ENCODE data around the gene ATF6.

DNA sequence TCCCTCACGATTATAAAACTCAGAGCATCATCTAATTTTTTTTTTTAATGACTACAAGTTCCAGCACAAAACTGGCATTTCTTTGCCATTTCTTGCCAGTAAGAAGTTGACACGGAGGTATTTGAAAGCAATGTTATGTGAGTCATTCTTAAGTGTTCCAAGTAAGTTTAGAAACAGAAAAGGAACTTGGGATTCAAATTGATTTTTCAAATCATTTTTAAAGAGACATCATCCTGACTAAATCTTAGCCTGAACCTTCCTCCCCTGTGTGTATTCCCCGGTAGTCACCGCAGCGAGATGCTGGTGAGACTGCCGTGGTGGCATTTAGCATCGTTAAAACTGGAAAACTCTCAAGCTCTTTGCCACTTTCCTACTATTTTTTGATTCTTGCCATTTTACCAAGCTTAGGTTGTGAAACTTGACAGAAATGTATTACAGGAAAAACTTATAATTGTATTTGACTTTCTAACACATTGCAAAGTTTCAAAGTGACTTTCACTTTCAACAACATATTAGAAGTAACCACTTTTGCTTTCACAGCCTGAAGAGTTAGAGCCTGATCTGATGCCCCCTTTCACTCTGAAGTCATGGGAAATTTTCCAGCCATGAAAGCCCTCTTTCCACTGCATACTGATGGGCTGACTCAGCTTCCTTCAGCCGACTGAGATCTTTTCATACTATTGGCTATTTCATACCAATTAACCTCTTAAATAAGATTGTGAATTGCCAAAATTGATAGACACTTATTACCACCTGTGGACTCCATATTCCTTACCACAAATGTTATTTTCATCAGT is 196.2 kb downstream of the ATF6 start:
- TF ChIP-seq, protein P1, sequence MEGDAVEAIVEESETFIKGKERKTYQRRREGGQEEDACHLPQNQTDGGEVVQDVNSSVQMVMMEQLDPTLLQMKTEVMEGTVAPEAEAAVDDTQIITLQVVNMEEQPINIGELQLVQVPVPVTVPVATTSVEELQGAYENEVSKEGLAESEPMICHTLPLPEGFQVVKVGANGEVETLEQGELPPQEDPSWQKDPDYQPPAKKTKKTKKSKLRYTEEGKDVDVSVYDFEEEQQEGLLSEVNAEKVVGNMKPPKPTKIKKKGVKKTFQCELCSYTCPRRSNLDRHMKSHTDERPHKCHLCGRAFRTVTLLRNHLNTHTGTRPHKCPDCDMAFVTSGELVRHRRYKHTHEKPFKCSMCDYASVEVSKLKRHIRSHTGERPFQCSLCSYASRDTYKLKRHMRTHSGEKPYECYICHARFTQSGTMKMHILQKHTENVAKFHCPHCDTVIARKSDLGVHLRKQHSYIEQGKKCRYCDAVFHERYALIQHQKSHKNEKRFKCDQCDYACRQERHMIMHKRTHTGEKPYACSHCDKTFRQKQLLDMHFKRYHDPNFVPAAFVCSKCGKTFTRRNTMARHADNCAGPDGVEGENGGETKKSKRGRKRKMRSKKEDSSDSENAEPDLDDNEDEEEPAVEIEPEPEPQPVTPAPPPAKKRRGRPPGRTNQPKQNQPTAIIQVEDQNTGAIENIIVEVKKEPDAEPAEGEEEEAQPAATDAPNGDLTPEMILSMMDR (IDR thresholded peaks at IDR 0.05; ENCODE audit: extremely low read depth in 1 of 2, insufficient read depth in 1 of 2, low read depth in 1 of 2, low read length in 2 of 2): no peak
- TF ChIP-seq MYC (IDR thresholded peaks at IDR 0.05; ENCODE audit: low read depth, low read length): no peak
- peak; percentile 33 for TF ChIP-seq POLR2AphosphoS5 (IDR thresholded peaks at IDR 0.05; ENCODE audit: insufficient read depth, low read depth, low read length)
- TF ChIP-seq POLR2A (IDR thresholded peaks at IDR 0.05; ENCODE audit: low read depth, low read length): no peak
- no peak for TF ChIP-seq EZH2 (IDR thresholded peaks at IDR 0.05; ENCODE audit: borderline replicate concordance, low read depth, low read length, severe bottlenecking)
- TF ChIP-seq, protein P2, sequence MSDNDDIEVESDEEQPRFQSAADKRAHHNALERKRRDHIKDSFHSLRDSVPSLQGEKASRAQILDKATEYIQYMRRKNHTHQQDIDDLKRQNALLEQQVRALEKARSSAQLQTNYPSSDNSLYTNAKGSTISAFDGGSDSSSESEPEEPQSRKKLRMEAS (IDR thresholded peaks at IDR 0.05; ENCODE audit: insufficient read depth, insufficient read length): no peak
- peak; percentile 79 for TF ChIP-seq JUN (IDR thresholded peaks at IDR 0.05; ENCODE audit: borderline replicate concordance, insufficient read depth, insufficient read length, low read depth)

Measured in endothelial cell of umbilical vein (primary cell).